Liver (tissue), 9 donors: ENCODE data around the gene CNNM2. TPM values are rescaled to one million over a fixed set of nuclear protein-coding genes. Genes with fewer than 3 reads are reported as not detected.

Experiments
- DNase-seq: peaks from one replicate; pipeline ENCODE4 v3.0.0-alpha.2; 2017; ENCODE audit warnings: low spot score
- H3K27ac ChIP-seq, 2 donors: one replicate each; pipeline ENCODE4 v1.7.0; 2013; ENCODE audit warnings: inconsistent platforms in 2 of 2, low read length in 2 of 2, control low read depth in 1 of 2, low read depth in 1 of 2, mild to moderate bottlenecking in 1 of 2
- H3K27me3 ChIP-seq, 4 donors: one replicate each; pipeline versions ENCODE4 v1.6.1 to v1.7.0; 2013; ENCODE audit warnings: low read length in 3 of 4, inconsistent platforms in 1 of 4, mild to moderate bottlenecking in 1 of 4, moderate library complexity in 1 of 4; ENCODE audit not compliant: control insufficient read depth in 4 of 4, insufficient read depth in 4 of 4
- H3K36me3 ChIP-seq, 4 donors: one replicate each; pipeline versions ENCODE4 v1.6.1 to v1.7.0; 2013; ENCODE audit warnings: low read length in 3 of 4, mild to moderate bottlenecking in 3 of 4, low read depth in 1 of 4, moderate library complexity in 1 of 4; ENCODE audit not compliant: control insufficient read depth in 4 of 4, insufficient read depth in 3 of 4
- H3K4me1 ChIP-seq, 4 donors: one replicate each; pipeline versions ENCODE4 v1.6.1 to v1.7.0; 2013; ENCODE audit warnings: low read length in 3 of 4, mild to moderate bottlenecking in 3 of 4, moderate library complexity in 1 of 4; ENCODE audit not compliant: control insufficient read depth in 4 of 4, insufficient read depth in 4 of 4
- H3K4me3 ChIP-seq, 3 donors: one replicate each; pipeline versions ENCODE4 v1.6.1 to v1.7.0; 2013; ENCODE audit warnings: low read length in 3 of 3, control low read depth in 1 of 3, low read depth in 1 of 3, mild to moderate bottlenecking in 1 of 3
- H3K9ac ChIP-seq, 2 donors: one replicate each; pipeline ENCODE4 v1.7.0; 2013; ENCODE audit warnings: low read length in 2 of 2, mild to moderate bottlenecking in 2 of 2, moderate library complexity in 2 of 2, control low read depth in 1 of 2, low read depth in 1 of 2
- H3K9me3 ChIP-seq, 4 donors: one replicate each; pipeline versions ENCODE4 v1.6.1 to v1.7.0; 2013; ENCODE audit warnings: low read length in 3 of 4; ENCODE audit not compliant: control insufficient read depth in 4 of 4
- EGR1 ChIP-seq, 2 donors: IDR thresholded peaks; 2 replicates each; pipeline ENCODE4 v1.6.1; 2016 to 2018; ENCODE audit warnings: antibody characterized with exemption in 2 of 2, low read depth in 2 of 2
- FOXA1 ChIP-seq: IDR thresholded peaks from 2 replicates; pipeline ENCODE4 v1.6.1; 2016; ENCODE audit warnings: antibody characterized with exemption
- FOXA2 ChIP-seq: IDR thresholded peaks from 2 replicates; pipeline ENCODE4 v1.6.1; 2016; ENCODE audit warnings: antibody characterized with exemption
- GABPA ChIP-seq, 2 donors: IDR thresholded peaks in 1 of 2; conservative IDR thresholded peaks in 1 of 2; 2 replicates each; pipeline ENCODE4 v1.6.1; 2016; ENCODE audit warnings: antibody characterized with exemption in 2 of 2, mild to moderate bottlenecking in 1 of 2, moderate library complexity in 1 of 2
- HNF4A ChIP-seq, 2 donors: conservative IDR thresholded peaks; 2 replicates each; pipeline ENCODE4 v1.6.1; 2016; ENCODE audit warnings: antibody characterized with exemption in 2 of 2, mild to moderate bottlenecking in 2 of 2
- HNF4G ChIP-seq: IDR thresholded peaks from 2 replicates; pipeline ENCODE4 v1.6.1; 2016; ENCODE audit warnings: antibody characterized with exemption
- JUND ChIP-seq, 2 donors: IDR thresholded peaks; 2 replicates each; pipeline ENCODE4 v1.6.1; 2016; ENCODE audit warnings: antibody characterized with exemption in 2 of 2
- NR2F2 ChIP-seq: IDR thresholded peaks from 2 replicates; pipeline ENCODE4 v1.6.1; 2016; ENCODE audit warnings: antibody characterized with exemption
- RAD21 ChIP-seq, 2 donors: IDR thresholded peaks; 2 replicates each; pipeline ENCODE4 v1.6.1; 2016; ENCODE audit warnings: antibody characterized with exemption in 2 of 2, mild to moderate bottlenecking in 2 of 2
- RXRA ChIP-seq, 2 donors: IDR thresholded peaks; 2 replicates each; pipeline ENCODE4 v1.6.1; 2017 to 2018; ENCODE audit warnings: antibody characterized with exemption in 2 of 2, mild to moderate bottlenecking in 1 of 2
- SP1 ChIP-seq: IDR thresholded peaks from 2 replicates; pipeline ENCODE4 v1.6.1; 2018; ENCODE audit warnings: antibody characterized with exemption, mild to moderate bottlenecking
- TAF1 ChIP-seq: conservative IDR thresholded peaks from 2 replicates; pipeline ENCODE4 v1.6.1; 2016; ENCODE audit warnings: antibody characterized with exemption, mild to moderate bottlenecking
- YY1 ChIP-seq: IDR thresholded peaks from 2 replicates; pipeline ENCODE4 v1.6.1; 2016; ENCODE audit warnings: antibody characterized with exemption, mild to moderate bottlenecking
- WGBS: extraction: QIAGEN DNeasy Blood & Tissue Kit; methylation state at CpG from one replicate; pipeline ENCODE4 v1.1.7; 2013; 5-methylcytosine and 5-hydroxymethylcytosine counted together
- polyA plus RNA-seq, 2 donors: library from polyadenylated mRNA; stranded (reverse) in 1 of 2; unstranded in 1 of 2; fragments of 200-250 nt in 1 of 2; fragments of >200 nt in 1 of 2; fragmentation: Nextera tagmentation in 1 of 2; extraction: Ambion mirVana in 1 of 2; gene quantifications; one replicate each; pipeline versions ENCODE4 v1.2.1 to v1.2.3, GENCODE V29; 2013 to 2015
- total RNA-seq, 2 donors: library from RNA; depleted of rRNA; stranded (reverse); fragments of >200 nt; gene quantifications; one replicate each; pipeline ENCODE4 v1.2.3, GENCODE V29; 2014
- TF ChIP-seq, protein P1 (sequence below): IDR thresholded peaks from 2 replicates; pipeline ENCODE4 v1.6.1; 2016; ENCODE audit warnings: antibody characterized with exemption
- TF ChIP-seq, protein P2 (sequence below): IDR thresholded peaks from 2 replicates; pipeline ENCODE4 v1.6.1; 2016; ENCODE audit warnings: antibody characterized with exemption, mild to moderate bottlenecking
- TF ChIP-seq, protein P3 (sequence below): IDR thresholded peaks from 2 replicates; pipeline ENCODE4 v1.6.1; 2016; ENCODE audit warnings: antibody characterized with exemption
- TF ChIP-seq, protein P4 (sequence below): IDR thresholded peaks from 2 replicates; pipeline ENCODE4 v1.6.1; 2016; ENCODE audit warnings: antibody characterized with exemption
- TF ChIP-seq, protein P5 (sequence below): fragments of 150-350 bp; IDR thresholded peaks from 2 replicates; pipeline ENCODE4 v1.5.1; 2017; ENCODE audit warnings: improper control_type of control experiment, low read depth, low read length; ENCODE audit not compliant: missing input control
- donor health status: healthy.
- donor health status: healthy.
- donor health status: healthy.
- donor health status: healthy.
- donor health status: healthy.

The CNNM2 gene
- total and polyA plus RNA-seq, 4 donors, result 2.0 to 10.8 (median 6.9) TPM

DNA sequence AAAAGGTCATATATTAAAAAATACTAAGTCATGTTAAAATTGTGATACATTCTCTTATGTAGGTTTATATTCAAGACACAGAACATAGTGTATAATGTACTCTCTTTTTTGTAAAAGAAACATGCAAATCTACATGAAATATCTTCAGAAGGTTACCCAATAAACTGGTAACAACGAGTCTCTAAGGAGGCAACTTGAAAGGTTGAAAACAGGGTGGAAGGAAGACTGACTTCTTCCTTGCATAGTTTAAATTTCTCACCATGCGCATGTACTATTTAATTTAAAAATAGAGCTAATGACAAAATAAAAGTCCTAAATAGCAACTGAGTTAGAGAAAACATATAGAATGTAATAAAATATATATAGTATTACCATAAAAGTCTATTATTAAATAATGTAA, 142.5 kb downstream of the CNNM2 start:
- H3K4me1 ChIP-seq, result no peaks in the 10 kb centered on the region
- no peak for DNase-seq
- no peaks in the 10 kb centered on the region for H3K9me3 ChIP-seq
- no peak overlapping the region for H3K4me3 ChIP-seq
- no peak for TF ChIP-seq RAD21 (IDR thresholded peaks at IDR 0.05)
- no peak for TF ChIP-seq JUND (IDR thresholded peaks at IDR 0.05)
- TF ChIP-seq YY1, result no peak
- no peak for TF ChIP-seq FOXA2
- TF ChIP-seq, protein P1, sequence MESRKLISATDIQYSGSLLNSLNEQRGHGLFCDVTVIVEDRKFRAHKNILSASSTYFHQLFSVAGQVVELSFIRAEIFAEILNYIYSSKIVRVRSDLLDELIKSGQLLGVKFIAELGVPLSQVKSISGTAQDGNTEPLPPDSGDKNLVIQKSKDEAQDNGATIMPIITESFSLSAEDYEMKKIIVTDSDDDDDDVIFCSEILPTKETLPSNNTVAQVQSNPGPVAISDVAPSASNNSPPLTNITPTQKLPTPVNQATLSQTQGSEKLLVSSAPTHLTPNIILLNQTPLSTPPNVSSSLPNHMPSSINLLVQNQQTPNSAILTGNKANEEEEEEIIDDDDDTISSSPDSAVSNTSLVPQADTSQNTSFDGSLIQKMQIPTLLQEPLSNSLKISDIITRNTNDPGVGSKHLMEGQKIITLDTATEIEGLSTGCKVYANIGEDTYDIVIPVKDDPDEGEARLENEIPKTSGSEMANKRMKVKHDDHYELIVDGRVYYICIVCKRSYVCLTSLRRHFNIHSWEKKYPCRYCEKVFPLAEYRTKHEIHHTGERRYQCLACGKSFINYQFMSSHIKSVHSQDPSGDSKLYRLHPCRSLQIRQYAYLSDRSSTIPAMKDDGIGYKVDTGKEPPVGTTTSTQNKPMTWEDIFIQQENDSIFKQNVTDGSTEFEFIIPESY, result no peak
- TF ChIP-seq NR2F2, result no peak
- TF ChIP-seq, protein P2, sequence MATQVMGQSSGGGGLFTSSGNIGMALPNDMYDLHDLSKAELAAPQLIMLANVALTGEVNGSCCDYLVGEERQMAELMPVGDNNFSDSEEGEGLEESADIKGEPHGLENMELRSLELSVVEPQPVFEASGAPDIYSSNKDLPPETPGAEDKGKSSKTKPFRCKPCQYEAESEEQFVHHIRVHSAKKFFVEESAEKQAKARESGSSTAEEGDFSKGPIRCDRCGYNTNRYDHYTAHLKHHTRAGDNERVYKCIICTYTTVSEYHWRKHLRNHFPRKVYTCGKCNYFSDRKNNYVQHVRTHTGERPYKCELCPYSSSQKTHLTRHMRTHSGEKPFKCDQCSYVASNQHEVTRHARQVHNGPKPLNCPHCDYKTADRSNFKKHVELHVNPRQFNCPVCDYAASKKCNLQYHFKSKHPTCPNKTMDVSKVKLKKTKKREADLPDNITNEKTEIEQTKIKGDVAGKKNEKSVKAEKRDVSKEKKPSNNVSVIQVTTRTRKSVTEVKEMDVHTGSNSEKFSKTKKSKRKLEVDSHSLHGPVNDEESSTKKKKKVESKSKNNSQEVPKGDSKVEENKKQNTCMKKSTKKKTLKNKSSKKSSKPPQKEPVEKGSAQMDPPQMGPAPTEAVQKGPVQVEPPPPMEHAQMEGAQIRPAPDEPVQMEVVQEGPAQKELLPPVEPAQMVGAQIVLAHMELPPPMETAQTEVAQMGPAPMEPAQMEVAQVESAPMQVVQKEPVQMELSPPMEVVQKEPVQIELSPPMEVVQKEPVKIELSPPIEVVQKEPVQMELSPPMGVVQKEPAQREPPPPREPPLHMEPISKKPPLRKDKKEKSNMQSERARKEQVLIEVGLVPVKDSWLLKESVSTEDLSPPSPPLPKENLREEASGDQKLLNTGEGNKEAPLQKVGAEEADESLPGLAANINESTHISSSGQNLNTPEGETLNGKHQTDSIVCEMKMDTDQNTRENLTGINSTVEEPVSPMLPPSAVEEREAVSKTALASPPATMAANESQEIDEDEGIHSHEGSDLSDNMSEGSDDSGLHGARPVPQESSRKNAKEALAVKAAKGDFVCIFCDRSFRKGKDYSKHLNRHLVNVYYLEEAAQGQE, result no peak
- TF ChIP-seq EGR1 (IDR thresholded peaks at IDR 0.05; ENCODE audit: low read depth in 2 of 2), result no peak
- TF ChIP-seq RXRA (IDR thresholded peaks at IDR 0.05), result no peak
- no peak for TF ChIP-seq HNF4G
- TF ChIP-seq, protein P3, sequence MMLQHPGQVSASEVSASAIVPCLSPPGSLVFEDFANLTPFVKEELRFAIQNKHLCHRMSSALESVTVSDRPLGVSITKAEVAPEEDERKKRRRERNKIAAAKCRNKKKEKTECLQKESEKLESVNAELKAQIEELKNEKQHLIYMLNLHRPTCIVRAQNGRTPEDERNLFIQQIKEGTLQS, result no peak
- no peak for TF ChIP-seq SP1
- TF ChIP-seq FOXA1, result no peak
- TF ChIP-seq, protein P4, sequence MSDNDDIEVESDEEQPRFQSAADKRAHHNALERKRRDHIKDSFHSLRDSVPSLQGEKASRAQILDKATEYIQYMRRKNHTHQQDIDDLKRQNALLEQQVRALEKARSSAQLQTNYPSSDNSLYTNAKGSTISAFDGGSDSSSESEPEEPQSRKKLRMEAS, result no peak
- no peak for TF ChIP-seq TAF1
- TF ChIP-seq, protein P5, sequence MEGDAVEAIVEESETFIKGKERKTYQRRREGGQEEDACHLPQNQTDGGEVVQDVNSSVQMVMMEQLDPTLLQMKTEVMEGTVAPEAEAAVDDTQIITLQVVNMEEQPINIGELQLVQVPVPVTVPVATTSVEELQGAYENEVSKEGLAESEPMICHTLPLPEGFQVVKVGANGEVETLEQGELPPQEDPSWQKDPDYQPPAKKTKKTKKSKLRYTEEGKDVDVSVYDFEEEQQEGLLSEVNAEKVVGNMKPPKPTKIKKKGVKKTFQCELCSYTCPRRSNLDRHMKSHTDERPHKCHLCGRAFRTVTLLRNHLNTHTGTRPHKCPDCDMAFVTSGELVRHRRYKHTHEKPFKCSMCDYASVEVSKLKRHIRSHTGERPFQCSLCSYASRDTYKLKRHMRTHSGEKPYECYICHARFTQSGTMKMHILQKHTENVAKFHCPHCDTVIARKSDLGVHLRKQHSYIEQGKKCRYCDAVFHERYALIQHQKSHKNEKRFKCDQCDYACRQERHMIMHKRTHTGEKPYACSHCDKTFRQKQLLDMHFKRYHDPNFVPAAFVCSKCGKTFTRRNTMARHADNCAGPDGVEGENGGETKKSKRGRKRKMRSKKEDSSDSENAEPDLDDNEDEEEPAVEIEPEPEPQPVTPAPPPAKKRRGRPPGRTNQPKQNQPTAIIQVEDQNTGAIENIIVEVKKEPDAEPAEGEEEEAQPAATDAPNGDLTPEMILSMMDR, result no peak
- TF ChIP-seq GABPA (IDR thresholded peaks at IDR 0.05 in 1 of 2, conservative IDR thresholded peaks at IDR 0.05 in 1 of 2), result no peak
- no peak for TF ChIP-seq HNF4A (conservative IDR thresholded peaks at IDR 0.05)
- no peaks in the 10 kb centered on the region for H3K27me3 ChIP-seq
- H3K36me3 ChIP-seq, result peaks cover 0 to 4% (median 1%) of the 10 kb centered on the region in 4 donors
- WGBS, result 89% methylated on average over 2 of the region's 2 CpGs
- no peak overlapping the region for H3K27ac ChIP-seq
- H3K9ac ChIP-seq, result no peak overlapping the region
